HCT116 (cell line): ENCODE measurements around the gene FHIT. TPM values are rescaled to one million over a fixed set of nuclear protein-coding genes. Genes with fewer than 3 reads are reported as not detected.

Experiments used
- ATAC-seq: fragments of 200-7000 bp; cut with Tn5 transposase; 2 replicates; pipeline ENCODE4 v1.9.1; 2020; ENCODE audit warnings: mild to moderate bottlenecking, moderate library complexity
- BruUV-seq: library from RNA; stranded (reverse); fragments of 400-500 nt; replicated peaks from 2 replicates; lab custom pipeline; 2021; lab: Mats Ljungman, UMichigan
- CTCF ChIA-PET: fragments of 300-600 bp; sonication (Branson Sonifier 250); formaldehyde crosslinking; loops from one replicate; lab custom pipeline; 2021; ENCODE audit warnings: antibody characterized with exemption; lab: Charles Lee
- POLR2A ChIA-PET: fragments of 300-600, 350-600 bp; sonication (Branson Sonifier 250); formaldehyde crosslinking; loops from one replicate; lab custom pipeline; 2021; ENCODE audit warnings: antibody characterized with exemption; lab: Charles Lee
- RAD21 ChIA-PET, 2 experiments: fragments of 300-600 bp; sonication (Branson Sonifier 250); formaldehyde crosslinking; loops; one replicate each; lab custom pipeline; 2023; ENCODE audit warnings: low total read pairs in 2 of 2; ENCODE audit not compliant: uncharacterized antibody in 2 of 2, unreplicated experiment in 2 of 2, low non-redundant PET in 1 of 2; lab: Charles Lee
- DNase-seq: peaks from one replicate; pipeline ENCODE4 v3.0.0-alpha.2; 2010; ENCODE audit warnings: low read depth, low spot score
- H2AFZ ChIP-seq: fragments of 200-600 bp; shearing (Covaris generic), sonication (generic); 2 replicates; pipeline ENCODE4 v1.6.1; 2017; ENCODE audit warnings: low read depth, mixed run types, mixed read lengths, antibody characterized with exemption, low read length; ENCODE audit not compliant: poor library complexity, severe bottlenecking
- H3K27ac ChIP-seq: 2 replicates; pipeline ENCODE4 v1.5.1; 2012; ENCODE audit warnings: low read depth, low read length
- H3K27me3 ChIP-seq: fragments of 200-600 bp; sonication (generic); 2 replicates; pipeline ENCODE4 v1.6.1; 2016; ENCODE audit warnings: mixed run types, low read length, mixed read lengths; ENCODE audit not compliant: insufficient read depth
- H3K36me3 ChIP-seq, 2 experiments: fragments of 200-500 bp in 1 of 2; fragments of 200-600 bp in 1 of 2; sonication (Bioruptor generic) in 1 of 2; sonication (generic) in 1 of 2; 2 replicates each; pipeline versions ENCODE4 v1.5.1 to v1.6.1; 2014 to 2016; ENCODE audit warnings: low read length in 2 of 2, inconsistent platforms in 1 of 2, mixed read lengths in 1 of 2, mixed run types in 1 of 2; ENCODE audit not compliant: insufficient read depth in 2 of 2, control insufficient read depth in 1 of 2
- H3K4me1 ChIP-seq, 2 experiments: fragments of 200-600 bp in 1 of 2; sonication (generic) in 1 of 2; 2 replicates each; pipeline versions ENCODE4 v1.5.1 to v1.6.1; 2012 to 2017; ENCODE audit warnings: low read length in 2 of 2, inconsistent platforms in 1 of 2, mild to moderate bottlenecking in 1 of 2, mixed read lengths in 1 of 2, mixed run types in 1 of 2, moderate library complexity in 1 of 2; ENCODE audit not compliant: insufficient read depth in 2 of 2, control insufficient read depth in 1 of 2
- H3K4me2 ChIP-seq: fragments of 200-600 bp; sonication (generic); 2 replicates; pipeline ENCODE4 v1.6.1; 2017; ENCODE audit warnings: mixed run types, low read length, mixed read lengths
- H3K4me3 ChIP-seq, 2 experiments: fragments of 200-600 bp in 1 of 2; sonication (generic) in 1 of 2; replicated peaks in 1 of 2; 2 replicates each; pipeline ENCODE4 v1.5.1; 2011 to 2016; ENCODE audit warnings: low read length in 2 of 2, control low read depth in 1 of 2, low read depth in 1 of 2, mild to moderate bottlenecking in 1 of 2, mixed read lengths in 1 of 2, mixed run types in 1 of 2
- H3K79me2 ChIP-seq: fragments of 200-600 bp; sonication (generic); 2 replicates; pipeline ENCODE4 v1.6.1; 2017; ENCODE audit warnings: mild to moderate bottlenecking, mixed run types, low read length, moderate library complexity, mixed read lengths; ENCODE audit not compliant: insufficient read depth
- H3K9ac ChIP-seq: fragments of 200-600 bp; sonication (generic); 2 replicates; pipeline ENCODE4 v1.6.1; 2016; ENCODE audit warnings: low read length, mixed read lengths
- H3K9me2 ChIP-seq: fragments of 200-600 bp; sonication (generic), shearing (Covaris generic); 2 replicates; pipeline ENCODE4 v1.6.1; 2017; ENCODE audit warnings: mixed run types, mild to moderate bottlenecking, moderate library complexity; ENCODE audit not compliant: insufficient read depth
- H3K9me3 ChIP-seq, 2 experiments: fragments of 200-500 bp in 1 of 2; fragments of 200-600 bp in 1 of 2; sonication (Bioruptor generic) in 1 of 2; sonication (generic) in 1 of 2; 2 replicates each; pipeline ENCODE4 v1.6.1; 2014 to 2017; ENCODE audit warnings: low read length in 2 of 2, mixed read lengths in 2 of 2, inconsistent platforms in 1 of 2, low read depth in 1 of 2, mild to moderate bottlenecking in 1 of 2, mixed run types in 1 of 2, moderate library complexity in 1 of 2; ENCODE audit not compliant: control insufficient read depth in 1 of 2, insufficient read depth in 1 of 2
- H4K20me1 ChIP-seq: fragments of 200-600 bp; sonication (generic), shearing (Covaris generic); 2 replicates; pipeline ENCODE4 v1.6.1; 2017; ENCODE audit warnings: mixed run types, mild to moderate bottlenecking, moderate library complexity; ENCODE audit not compliant: insufficient read depth
- CBX3 ChIP-seq: IDR thresholded peaks from 2 replicates; pipeline ENCODE4 v1.6.1; 2012; ENCODE audit warnings: low read depth
- CEBPB ChIP-seq: IDR thresholded peaks from 2 replicates; pipeline ENCODE4 v1.6.1; 2012; ENCODE audit warnings: low read depth
- CTCF ChIP-seq, 3 experiments: fragments of 200-600 bp in 1 of 3; sonication (generic) in 1 of 3; IDR thresholded peaks in 2 of 3; conservative IDR thresholded peaks in 1 of 3; 2 replicates each; pipeline ENCODE4 v1.5.1; 2012 to 2017; ENCODE audit warnings: low read depth in 2 of 3, low read length in 2 of 3, antibody characterized with exemption in 1 of 3, borderline replicate concordance in 1 of 3, control low read depth in 1 of 3, mild to moderate bottlenecking in 1 of 3, mixed read lengths in 1 of 3, mixed run types in 1 of 3, moderate library complexity in 1 of 3; ENCODE audit not compliant: insufficient read depth in 1 of 3
- EGR1 ChIP-seq: IDR thresholded peaks from 2 replicates; pipeline ENCODE4 v1.6.1; 2012; ENCODE audit warnings: low read depth
- EZH2 ChIP-seq: fragments of 200-600 bp; sonication (generic); IDR thresholded peaks from 2 replicates; pipeline ENCODE4 v1.6.1; 2017; ENCODE audit warnings: antibody characterized with exemption, mixed run types
- EZH2phosphoT487 ChIP-seq: fragments of 200-600 bp; IDR thresholded peaks from 2 replicates; pipeline ENCODE4 v1.6.1; 2018; ENCODE audit warnings: antibody characterized with exemption, borderline replicate concordance
- FOSL1 ChIP-seq: IDR thresholded peaks from 2 replicates; pipeline ENCODE4 v1.6.1; 2012; ENCODE audit warnings: low read depth
- JUND ChIP-seq: IDR thresholded peaks from 2 replicates; pipeline ENCODE4 v1.6.1; 2012
- POLR2A ChIP-seq: IDR thresholded peaks from 2 replicates; pipeline ENCODE4 v1.7.0; 2011; ENCODE audit warnings: borderline replicate concordance; ENCODE audit not compliant: insufficient read depth, insufficient read length; ENCODE audit errors: extremely low read depth
- POLR2AphosphoS5 ChIP-seq: IDR thresholded peaks from 2 replicates; pipeline ENCODE4 v1.6.1; 2011; ENCODE audit warnings: mild to moderate bottlenecking, low read depth, low read length, moderate library complexity
- SP1 ChIP-seq: IDR thresholded peaks from 2 replicates; pipeline ENCODE4 v1.6.1; 2012; ENCODE audit warnings: low read depth
- SRF ChIP-seq: IDR thresholded peaks from 2 replicates; pipeline ENCODE4 v1.6.1; 2012; ENCODE audit warnings: low read depth
- ZNF274 ChIP-seq: fragments of 200-500 bp; sonication (Bioruptor generic); IDR thresholded peaks from 2 replicates; pipeline ENCODE4 v1.6.1; 2014; ENCODE audit warnings: mild to moderate bottlenecking, low read depth, low read length, inconsistent platforms
- intact Hi-C: fragments of 100-400 bp; cut with micrococcal nuclease; formaldehyde crosslinking; loops from 2 replicates; pipeline ENCODE4 v1.10.0; 2022
- total RNA-seq: library from RNA; stranded (reverse); gene quantifications from one replicate; pipeline ENCODE4 v1.2.1, GENCODE V29; 2021; ENCODE audit not compliant: unreplicated experiment
- TF ChIP-seq, protein P1 (sequence below): IDR thresholded peaks from 2 replicates; pipeline ENCODE4 v1.6.1; 2012; ENCODE audit warnings: low read depth
- TF ChIP-seq, protein P2 (sequence below): IDR thresholded peaks from 2 replicates; pipeline ENCODE4 v1.6.1; 2012

The FHIT gene
- total RNA-seq, 1 experiment from 2014 or later = 20.1 TPM

DNA sequence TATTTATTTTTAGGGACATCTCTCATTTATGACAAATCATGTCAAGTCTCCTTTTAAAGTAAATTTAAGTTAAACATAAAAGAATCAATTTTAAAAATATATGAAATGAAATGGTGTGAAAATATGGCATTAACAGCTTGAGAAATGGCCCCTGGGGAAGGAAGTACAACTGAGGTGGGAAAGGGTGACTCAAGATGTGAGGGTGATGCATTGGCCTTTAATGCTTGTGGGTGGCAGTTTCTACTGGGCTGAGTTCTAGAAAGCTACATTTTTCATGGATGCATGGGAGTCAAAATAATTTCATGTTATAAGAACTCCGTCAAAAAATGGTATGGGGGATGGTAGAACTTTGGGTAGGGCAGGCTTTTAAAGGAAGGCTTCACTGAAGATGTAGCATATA, 1492.6 kb downstream of the FHIT start:
- intact Hi-C loops = no loop called here
- no TSS peak for BruUV-seq
- CTCF ChIA-PET = no interaction called here
- no peaks in the 10 kb centered on the region for H3K4me1 ChIP-seq
- DNase-seq = no peak
- no peak for ATAC-seq
- no peaks in the 10 kb centered on the region for H3K79me2 ChIP-seq
- no peak overlapping the region for H3K9ac ChIP-seq
- POLR2A ChIA-PET = interaction anchor here (0.6 kb wide), 1 partner anchor 1091 kb away, joined by 3 read pairs; no protein-coding TSS in a partner anchor
- no peak overlapping the region for H3K4me3 ChIP-seq
- H3K27ac ChIP-seq = no peak overlapping the region
- no peaks in the 10 kb centered on the region for H3K9me2 ChIP-seq
- H3K4me2 ChIP-seq = no peak overlapping the region
- peaks cover 35% of the 10 kb centered on the region for H3K27me3 ChIP-seq
- H2AFZ ChIP-seq = no peak overlapping the region
- TF ChIP-seq SRF (no peak), POLR2AphosphoS5 (no peak), POLR2A (no peak), ZNF274 (no peak), EZH2 (no peak), SP1 (no peak), JUND (no peak), CBX3 (no peak), FOSL1 (no peak), EGR1 (no peak), CTCF (IDR thresholded peaks at IDR 0.05 in 2 of 3, conservative IDR thresholded peaks at IDR 0.05 in 1 of 3; ENCODE audit: borderline replicate concordance in 1 of 3, insufficient read depth in 1 of 3, low read depth in 2 of 3, low read length in 2 of 3) (no peak), CEBPB (no peak), EZH2phosphoT487 (no peak)
- TF ChIP-seq, protein P1, sequence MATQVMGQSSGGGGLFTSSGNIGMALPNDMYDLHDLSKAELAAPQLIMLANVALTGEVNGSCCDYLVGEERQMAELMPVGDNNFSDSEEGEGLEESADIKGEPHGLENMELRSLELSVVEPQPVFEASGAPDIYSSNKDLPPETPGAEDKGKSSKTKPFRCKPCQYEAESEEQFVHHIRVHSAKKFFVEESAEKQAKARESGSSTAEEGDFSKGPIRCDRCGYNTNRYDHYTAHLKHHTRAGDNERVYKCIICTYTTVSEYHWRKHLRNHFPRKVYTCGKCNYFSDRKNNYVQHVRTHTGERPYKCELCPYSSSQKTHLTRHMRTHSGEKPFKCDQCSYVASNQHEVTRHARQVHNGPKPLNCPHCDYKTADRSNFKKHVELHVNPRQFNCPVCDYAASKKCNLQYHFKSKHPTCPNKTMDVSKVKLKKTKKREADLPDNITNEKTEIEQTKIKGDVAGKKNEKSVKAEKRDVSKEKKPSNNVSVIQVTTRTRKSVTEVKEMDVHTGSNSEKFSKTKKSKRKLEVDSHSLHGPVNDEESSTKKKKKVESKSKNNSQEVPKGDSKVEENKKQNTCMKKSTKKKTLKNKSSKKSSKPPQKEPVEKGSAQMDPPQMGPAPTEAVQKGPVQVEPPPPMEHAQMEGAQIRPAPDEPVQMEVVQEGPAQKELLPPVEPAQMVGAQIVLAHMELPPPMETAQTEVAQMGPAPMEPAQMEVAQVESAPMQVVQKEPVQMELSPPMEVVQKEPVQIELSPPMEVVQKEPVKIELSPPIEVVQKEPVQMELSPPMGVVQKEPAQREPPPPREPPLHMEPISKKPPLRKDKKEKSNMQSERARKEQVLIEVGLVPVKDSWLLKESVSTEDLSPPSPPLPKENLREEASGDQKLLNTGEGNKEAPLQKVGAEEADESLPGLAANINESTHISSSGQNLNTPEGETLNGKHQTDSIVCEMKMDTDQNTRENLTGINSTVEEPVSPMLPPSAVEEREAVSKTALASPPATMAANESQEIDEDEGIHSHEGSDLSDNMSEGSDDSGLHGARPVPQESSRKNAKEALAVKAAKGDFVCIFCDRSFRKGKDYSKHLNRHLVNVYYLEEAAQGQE = no peak
- TF ChIP-seq, protein P2, sequence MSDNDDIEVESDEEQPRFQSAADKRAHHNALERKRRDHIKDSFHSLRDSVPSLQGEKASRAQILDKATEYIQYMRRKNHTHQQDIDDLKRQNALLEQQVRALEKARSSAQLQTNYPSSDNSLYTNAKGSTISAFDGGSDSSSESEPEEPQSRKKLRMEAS = no peak
- TF ChIP-seq, all 23 proteins: peak for 0
- Histone ChIP-seq H3K36me3 (no peaks in the 10 kb centered on the region), H3K9me3 (no peaks in the 10 kb centered on the region), H4K20me1 (no peaks in the 10 kb centered on the region)
- RAD21 ChIA-PET = no interaction called here
